Measurements from ENCODE around the gene GGCT.

Gene GGCT

GRCh38 chr7:30466266-30466665 is 38.4 kb downstream of the GGCT start:
- H3K36me3 ChIP-seq (ENCODE audit: control insufficient read depth, low read depth, low read length), result no peaks in the 10 kb centered on the region
- H3K9me3 ChIP-seq (ENCODE audit: control insufficient read depth, low read depth, low read length), result no peaks in the 10 kb centered on the region
- no peak overlapping the region for H3K4me3 ChIP-seq (ENCODE audit: low read length)
- peaks cover 12% of the 10 kb centered on the region for H3K4me1 ChIP-seq (ENCODE audit: control insufficient read depth, low read depth, low read length)
- no peak overlapping the region for H3K9ac ChIP-seq (ENCODE audit: low read length)
- no peak overlapping the region for H3K27ac ChIP-seq (ENCODE audit: low read length)
- H3K27me3 ChIP-seq (ENCODE audit: control insufficient read depth, insufficient read depth, low read length), result no peaks in the 10 kb centered on the region

- Histone ChIP-seq H3K36me3 (ENCODE audit: control insufficient read depth, low read depth, low read length) (no peaks in the 10 kb centered on the region), H3K4me1 (ENCODE audit: control insufficient read depth, low read depth, low read length) (peaks cover 12% of the 10 kb centered on the region), H3K4me3 (ENCODE audit: low read length) (no peak overlapping the region), H3K9me3 (ENCODE audit: control insufficient read depth, low read depth, low read length) (no peaks in the 10 kb centered on the region), H3K27ac (ENCODE audit: low read length) (no peak overlapping the region), H3K27me3 (ENCODE audit: control insufficient read depth, insufficient read depth, low read length) (no peaks in the 10 kb centered on the region), H3K9ac (ENCODE audit: low read length) (no peak overlapping the region)
Observed at GRCh38 chr7:30465811-30466180, 38.8 kb downstream of the GGCT start.

- Histone ChIP-seq H3K9me3 (ENCODE audit: control insufficient read depth, low read depth, low read length) (no peaks in the 10 kb centered on the region), H3K36me3 (ENCODE audit: control insufficient read depth, low read depth, low read length) (no peaks in the 10 kb centered on the region), H3K4me3 (ENCODE audit: low read length) (no peak overlapping the region), H3K4me1 (ENCODE audit: control insufficient read depth, low read depth, low read length) (peaks cover 12% of the 10 kb centered on the region), H3K9ac (ENCODE audit: low read length) (no peak overlapping the region), H3K27ac (ENCODE audit: low read length) (no peak overlapping the region), H3K27me3 (ENCODE audit: control insufficient read depth, insufficient read depth, low read length) (no peaks in the 10 kb centered on the region)
Observed at GRCh38 chr7:30465046-30465810, 39.4 kb downstream of the GGCT start.

GRCh38 chr7:30464231-30464671 is 40.4 kb downstream of the GGCT start:
- Histone ChIP-seq H3K36me3 (ENCODE audit: control insufficient read depth, low read depth, low read length) (no peaks in the 10 kb centered on the region), H3K4me3 (ENCODE audit: low read length) (no peak overlapping the region), H3K9me3 (ENCODE audit: control insufficient read depth, low read depth, low read length) (no peaks in the 10 kb centered on the region), H3K27ac (ENCODE audit: low read length) (no peak overlapping the region), H3K27me3 (ENCODE audit: control insufficient read depth, insufficient read depth, low read length) (no peaks in the 10 kb centered on the region), H3K4me1 (ENCODE audit: control insufficient read depth, low read depth, low read length) (peaks cover 6% of the 10 kb centered on the region), H3K9ac (ENCODE audit: low read length) (no peak overlapping the region)

GRCh38 chr7:30463405-30464145 is 41.1 kb downstream of the GGCT start:
- Histone ChIP-seq H3K27me3 (ENCODE audit: control insufficient read depth, insufficient read depth, low read length) (no peaks in the 10 kb centered on the region), H3K4me1 (ENCODE audit: control insufficient read depth, low read depth, low read length) (no peaks in the 10 kb centered on the region), H3K27ac (ENCODE audit: low read length) (no peak overlapping the region), H3K9me3 (ENCODE audit: control insufficient read depth, low read depth, low read length) (no peaks in the 10 kb centered on the region), H3K9ac (ENCODE audit: low read length) (no peak overlapping the region), H3K4me3 (ENCODE audit: low read length) (no peak overlapping the region), H3K36me3 (ENCODE audit: control insufficient read depth, low read depth, low read length) (no peaks in the 10 kb centered on the region)

GRCh38 chr7:30462179-30462578 is 42.5 kb downstream of the GGCT start:
- H3K4me3 ChIP-seq (ENCODE audit: low read length), result no peak overlapping the region

GRCh38 chr7:30460246-30460633 is 44.4 kb downstream of the GGCT start:
- H3K27ac ChIP-seq (ENCODE audit: low read length), result no peak overlapping the region
- no peaks in the 10 kb centered on the region for H3K36me3 ChIP-seq (ENCODE audit: control insufficient read depth, low read depth, low read length)
- H3K4me3 ChIP-seq (ENCODE audit: low read length), result no peak overlapping the region
- no peaks in the 10 kb centered on the region for H3K9me3 ChIP-seq (ENCODE audit: control insufficient read depth, low read depth, low read length)
- H3K27me3 ChIP-seq (ENCODE audit: control insufficient read depth, insufficient read depth, low read length), result no peaks in the 10 kb centered on the region
- H3K4me1 ChIP-seq (ENCODE audit: control insufficient read depth, low read depth, low read length), result no peaks in the 10 kb centered on the region
- H3K9ac ChIP-seq (ENCODE audit: low read length), result no peak overlapping the region

More at GRCh38 chr7:30462179-30462578, 42.5 kb downstream of the GGCT start:
- no peaks in the 10 kb centered on the region for H3K9me3 ChIP-seq (ENCODE audit: control insufficient read depth, low read depth, low read length)
- no peaks in the 10 kb centered on the region for H3K27me3 ChIP-seq (ENCODE audit: control insufficient read depth, insufficient read depth, low read length)
- no peaks in the 10 kb centered on the region for H3K36me3 ChIP-seq (ENCODE audit: control insufficient read depth, low read depth, low read length)
- no peak overlapping the region for H3K27ac ChIP-seq (ENCODE audit: low read length)
- no peaks in the 10 kb centered on the region for H3K4me1 ChIP-seq (ENCODE audit: control insufficient read depth, low read depth, low read length)
- no peak overlapping the region for H3K9ac ChIP-seq (ENCODE audit: low read length)

- Histone ChIP-seq H3K9me3 (ENCODE audit: control insufficient read depth, low read depth, low read length) (no peaks in the 10 kb centered on the region), H3K9ac (ENCODE audit: low read length) (no peak overlapping the region), H3K36me3 (ENCODE audit: control insufficient read depth, low read depth, low read length) (no peaks in the 10 kb centered on the region), H3K4me3 (ENCODE audit: low read length) (no peak overlapping the region), H3K27ac (ENCODE audit: low read length) (no peak overlapping the region), H3K27me3 (ENCODE audit: control insufficient read depth, insufficient read depth, low read length) (no peaks in the 10 kb centered on the region), H3K4me1 (ENCODE audit: control insufficient read depth, low read depth, low read length) (no peaks in the 10 kb centered on the region)
Observed at GRCh38 chr7:30459591-30460245, 44.9 kb downstream of the GGCT start.

- H3K4me3 ChIP-seq (ENCODE audit: low read length), result no peak overlapping the region
- H3K27me3 ChIP-seq (ENCODE audit: control insufficient read depth, insufficient read depth, low read length), result no peaks in the 10 kb centered on the region
- no peaks in the 10 kb centered on the region for H3K36me3 ChIP-seq (ENCODE audit: control insufficient read depth, low read depth, low read length)
- no peak overlapping the region for H3K9ac ChIP-seq (ENCODE audit: low read length)
- no peaks in the 10 kb centered on the region for H3K9me3 ChIP-seq (ENCODE audit: control insufficient read depth, low read depth, low read length)
- no peak overlapping the region for H3K27ac ChIP-seq (ENCODE audit: low read length)
- H3K4me1 ChIP-seq (ENCODE audit: control insufficient read depth, low read depth, low read length), result no peaks in the 10 kb centered on the region
Observed at GRCh38 chr7:30458311-30458710, 46.3 kb downstream of the GGCT start.

- H3K9ac ChIP-seq (ENCODE audit: low read length), result no peak overlapping the region
- H3K36me3 ChIP-seq (ENCODE audit: control insufficient read depth, low read depth, low read length), result no peaks in the 10 kb centered on the region
- H3K27me3 ChIP-seq (ENCODE audit: control insufficient read depth, insufficient read depth, low read length), result no peaks in the 10 kb centered on the region
- peaks cover 5% of the 10 kb centered on the region for H3K4me1 ChIP-seq (ENCODE audit: control insufficient read depth, low read depth, low read length)
- no peaks in the 10 kb centered on the region for H3K9me3 ChIP-seq (ENCODE audit: control insufficient read depth, low read depth, low read length)
- no peak overlapping the region for H3K27ac ChIP-seq (ENCODE audit: low read length)
- H3K4me3 ChIP-seq (ENCODE audit: low read length), result no peak overlapping the region
Observed at GRCh38 chr7:30453921-30454320, 50.7 kb downstream of the GGCT start.

GRCh38 chr7:30453016-30453415 is 51.6 kb downstream of the GGCT start:
- H3K9ac ChIP-seq (ENCODE audit: low read length), result no peak overlapping the region
- no peaks in the 10 kb centered on the region for H3K36me3 ChIP-seq (ENCODE audit: control insufficient read depth, low read depth, low read length)
- H3K4me1 ChIP-seq (ENCODE audit: control insufficient read depth, low read depth, low read length), result peaks cover 5% of the 10 kb centered on the region
- no peak overlapping the region for H3K27ac ChIP-seq (ENCODE audit: low read length)
- no peaks in the 10 kb centered on the region for H3K27me3 ChIP-seq (ENCODE audit: control insufficient read depth, insufficient read depth, low read length)
- H3K9me3 ChIP-seq (ENCODE audit: control insufficient read depth, low read depth, low read length), result no peaks in the 10 kb centered on the region
- no peak overlapping the region for H3K4me3 ChIP-seq (ENCODE audit: low read length)

Measured in iPS-18a (cell line).